Mesothelial cell of epicardium (in vitro differentiated cells): ENCODE measurements around the gene CFL1. TPM values are rescaled to one million over a fixed set of nuclear protein-coding genes. Genes with fewer than 3 reads are reported as not detected.

Source experiments
- DNase-seq, 2 experiments: peaks; one replicate each; pipeline ENCODE4 v3.0.0; 2021; ENCODE audit warnings: low spot score in 2 of 2; ENCODE audit not compliant: unreplicated experiment in 2 of 2
- H3K27ac Mint-ChIP-seq: 2 replicates; pipeline ENCODE4 v1.8.0; 2021; ENCODE audit warnings: mixed read lengths
- H3K27me3 Mint-ChIP-seq: 2 replicates; pipeline ENCODE4 v1.8.0; 2021; ENCODE audit warnings: low read depth, mixed read lengths
- H3K36me3 Mint-ChIP-seq: 2 replicates; pipeline ENCODE4 v1.8.0; 2021; ENCODE audit warnings: mixed read lengths
- H3K4me1 Mint-ChIP-seq: 2 replicates; pipeline ENCODE4 v1.8.0; 2021; ENCODE audit warnings: mixed read lengths
- H3K4me3 Mint-ChIP-seq: 2 replicates; pipeline ENCODE4 v1.8.0; 2021; ENCODE audit warnings: mild to moderate bottlenecking, moderate library complexity, mixed read lengths
- H3K9me3 Mint-ChIP-seq: 2 replicates; pipeline ENCODE4 v1.8.0; 2021; ENCODE audit warnings: mixed read lengths
- CTCF ChIP-seq: fragments of 200-600 bp; sonication (generic); IDR thresholded peaks from one replicate; pipeline ENCODE4 v1.5.0; 2021; ENCODE audit warnings: antibody characterized with exemption; ENCODE audit not compliant: unreplicated experiment
- total RNA-seq: library from RNA; stranded (reverse); gene quantifications from 3 replicates; pipeline ENCODE4 v1.2.1, GENCODE V29; 2021

CFL1 gene
- 730 to 758 TPM (median 736 TPM) in 3 replicates for total RNA-seq

DNA sequence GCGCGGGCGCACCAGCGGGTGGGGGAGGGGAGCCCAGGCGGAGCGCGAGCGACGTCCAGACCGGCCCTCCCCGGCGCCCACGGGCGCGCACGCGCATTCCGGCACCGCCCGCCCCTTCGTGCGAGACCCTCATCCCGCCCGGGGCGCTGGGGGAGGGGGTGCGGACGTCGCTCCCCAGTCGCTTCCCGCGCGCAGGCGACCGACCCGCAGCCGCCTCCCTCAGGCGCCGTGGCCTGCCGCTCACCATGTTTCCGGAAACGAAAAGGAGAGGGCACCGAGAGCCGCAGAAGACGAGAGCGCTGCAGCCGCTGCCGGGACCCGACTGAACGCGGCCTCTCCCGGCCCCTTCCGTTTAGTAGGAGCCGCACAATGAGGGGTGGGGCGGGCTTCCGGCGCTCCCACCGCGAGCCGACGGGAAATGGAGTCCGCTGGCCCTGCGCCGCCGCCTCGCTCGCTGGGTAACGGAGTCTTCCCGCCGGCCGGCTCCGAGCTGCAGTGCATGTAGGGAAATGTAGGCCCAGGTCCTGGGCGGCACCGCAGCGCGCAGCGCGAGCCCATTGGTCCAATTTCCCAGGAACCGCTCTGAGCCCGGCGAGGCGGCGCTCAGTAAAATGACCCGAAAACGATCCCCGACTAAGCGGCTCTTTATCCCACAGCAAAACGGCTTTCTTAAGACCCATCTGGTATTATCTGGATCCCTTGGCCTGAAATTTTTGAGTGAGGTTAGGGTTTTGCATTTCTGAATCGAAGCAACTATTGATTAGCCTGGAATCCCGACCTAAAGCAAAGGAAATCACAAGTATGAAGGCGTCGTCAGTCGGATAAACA lies at the start of gene CFL1:
Gene CFL1, minus strand, starts transcription at position 328 of the 828 bp plus-strand sequence. Its CDS starts 81 bp downstream, at position 247.
- H3K27ac Mint-ChIP-seq = peak within 1 kb of the TSS; percentile 100
- peaks cover 41% of the 10 kb centered on the region for H3K4me1 Mint-ChIP-seq
- DNase-seq = peak; percentile 92 to 97
- peak within 1 kb of the TSS; percentile 88 for H3K4me3 Mint-ChIP-seq
- H3K27me3 Mint-ChIP-seq = no peaks in the 10 kb centered on the region
- no peaks in the 10 kb centered on the region for H3K9me3 Mint-ChIP-seq
- peaks cover 31% of the 10 kb centered on the region for H3K36me3 Mint-ChIP-seq
- TF ChIP-seq CTCF = no peak

DNA sequence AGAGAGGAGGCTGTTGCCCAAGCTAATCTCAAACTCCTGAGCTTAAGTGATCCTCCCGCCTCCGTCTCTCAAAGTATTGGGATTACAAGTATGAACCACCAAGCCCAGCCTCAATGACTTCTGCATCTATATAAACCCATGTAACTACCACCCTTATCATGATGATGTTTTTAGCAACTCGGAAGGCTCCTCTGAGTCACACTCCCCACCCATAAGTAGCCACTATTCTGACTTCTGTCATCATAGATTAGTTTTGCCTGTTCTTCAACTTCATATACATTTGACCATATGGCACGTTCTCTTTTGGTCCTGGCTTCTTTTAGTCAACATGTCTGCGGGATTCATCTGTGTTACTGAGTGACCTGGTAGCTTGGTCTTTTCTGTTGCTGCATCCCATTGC lies 48.6 kb upstream of the CFL1 start:
- DNase-seq = no peak
- no peaks in the 10 kb centered on the region for H3K36me3 Mint-ChIP-seq
- peaks cover 2% of the 10 kb centered on the region for H3K4me1 Mint-ChIP-seq
- TF ChIP-seq CTCF = no peak
- no peaks in the 10 kb centered on the region for H3K9me3 Mint-ChIP-seq
- no peak overlapping the region for H3K4me3 Mint-ChIP-seq
- no peak overlapping the region for H3K27ac Mint-ChIP-seq
- peaks cover 44% of the 10 kb centered on the region for H3K27me3 Mint-ChIP-seq

DNA sequence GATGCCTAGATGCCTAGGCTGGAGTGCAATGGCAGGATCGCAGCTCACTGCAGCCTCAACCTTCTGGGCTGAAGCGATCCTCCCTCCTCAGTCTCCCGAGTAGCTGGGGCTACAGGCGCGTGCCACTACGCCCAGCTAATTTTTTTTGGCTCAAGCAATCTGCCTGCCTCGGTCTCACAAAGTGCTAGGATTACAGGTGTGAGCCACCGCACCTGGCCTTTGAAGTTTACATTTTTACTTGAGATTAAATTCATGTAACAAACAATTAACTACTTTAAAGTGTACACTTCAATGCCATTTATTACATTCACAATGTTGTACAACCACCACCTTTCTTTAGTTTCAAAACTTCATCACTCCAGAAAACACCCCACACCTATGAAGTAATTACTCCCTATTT lies 45.7 kb upstream of the CFL1 start:
- H3K4me1 Mint-ChIP-seq = peaks cover 2% of the 10 kb centered on the region
- TF ChIP-seq CTCF = no peak
- H3K27ac Mint-ChIP-seq = no peak overlapping the region
- H3K4me3 Mint-ChIP-seq = no peak overlapping the region
- peaks cover 59% of the 10 kb centered on the region for H3K27me3 Mint-ChIP-seq
- H3K36me3 Mint-ChIP-seq = no peaks in the 10 kb centered on the region
- no peak for DNase-seq
- no peaks in the 10 kb centered on the region for H3K9me3 Mint-ChIP-seq

GRCh38 chr11:65903068-65903481 lies 45.1 kb upstream of the CFL1 start:
- DNase-seq = no peak
- Mint-ChIP-seq H3K27ac (no peak overlapping the region), H3K4me1 (peaks cover 3% of the 10 kb centered on the region), H3K27me3 (peaks cover 64% of the 10 kb centered on the region), H3K36me3 (no peaks in the 10 kb centered on the region), H3K9me3 (no peaks in the 10 kb centered on the region), H3K4me3 (no peak overlapping the region)
- TF ChIP-seq CTCF = no peak

DNA sequence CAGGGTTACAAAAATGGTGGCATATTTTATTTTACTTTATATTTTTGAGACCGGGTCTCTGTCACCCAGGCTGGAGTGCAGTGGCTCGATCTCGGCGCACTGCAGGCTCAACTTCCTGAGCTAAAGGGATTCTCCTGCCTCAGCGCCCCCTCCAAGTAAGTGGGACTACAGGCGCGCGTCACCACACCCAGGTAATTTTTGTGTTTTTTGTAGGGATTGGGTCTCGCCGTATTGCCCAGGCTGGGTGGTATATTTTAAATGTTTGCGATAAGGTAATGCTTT lies 42.9 kb upstream of the CFL1 start:
- Mint-ChIP-seq H3K27ac (no peak overlapping the region), H3K9me3 (no peaks in the 10 kb centered on the region), H3K27me3 (peaks cover 78% of the 10 kb centered on the region), H3K36me3 (no peaks in the 10 kb centered on the region), H3K4me3 (peak overlapping the region; percentile 59), H3K4me1 (peaks cover 3% of the 10 kb centered on the region)
- DNase-seq = no peak
- TF ChIP-seq CTCF = no peak
